Measurements from ENCODE around the gene CHRNE. TPM values are rescaled to one million over a fixed set of nuclear protein-coding genes. Genes with fewer than 3 reads are reported as not detected.

Gene CHRNE
- total RNA-seq, 1 donor from 2014 or later = 0.98 TPM

DNA sequence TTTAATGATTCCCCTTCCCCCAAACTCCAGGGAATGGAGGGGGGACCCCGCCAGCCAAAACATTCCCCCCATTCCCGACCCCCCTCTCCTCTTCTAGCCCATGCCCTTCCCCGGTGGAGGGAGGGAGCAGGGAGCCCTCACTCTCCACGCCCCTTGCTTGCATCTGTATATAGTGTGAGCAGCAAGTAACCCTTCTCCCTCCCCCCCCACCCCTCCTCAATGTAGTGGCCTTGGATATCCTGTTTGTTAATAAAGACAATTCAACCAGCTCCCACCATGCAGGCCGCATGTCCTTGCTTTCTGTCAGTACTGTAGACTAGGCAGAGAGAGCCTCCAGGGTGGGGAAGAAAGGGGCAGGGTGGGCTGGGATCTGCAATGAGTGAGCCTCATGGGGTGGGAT, 5.1 kb downstream of the CHRNE start:
- intact Hi-C loops (cut with DNase I) = no loop called here
- Histone ChIP-seq H3K27ac (no peak overlapping the region), H3K27me3 (no peaks in the 10 kb centered on the region), H3K36me3 (peaks cover 0 to 48% of the 10 kb centered on the region in 2 donors), H3K9me3 (no peaks in the 10 kb centered on the region), H3K4me3 (no peak overlapping the region), H3K4me1 (peaks cover 21% of the 10 kb centered on the region)
- TF ChIP-seq, protein P1, sequence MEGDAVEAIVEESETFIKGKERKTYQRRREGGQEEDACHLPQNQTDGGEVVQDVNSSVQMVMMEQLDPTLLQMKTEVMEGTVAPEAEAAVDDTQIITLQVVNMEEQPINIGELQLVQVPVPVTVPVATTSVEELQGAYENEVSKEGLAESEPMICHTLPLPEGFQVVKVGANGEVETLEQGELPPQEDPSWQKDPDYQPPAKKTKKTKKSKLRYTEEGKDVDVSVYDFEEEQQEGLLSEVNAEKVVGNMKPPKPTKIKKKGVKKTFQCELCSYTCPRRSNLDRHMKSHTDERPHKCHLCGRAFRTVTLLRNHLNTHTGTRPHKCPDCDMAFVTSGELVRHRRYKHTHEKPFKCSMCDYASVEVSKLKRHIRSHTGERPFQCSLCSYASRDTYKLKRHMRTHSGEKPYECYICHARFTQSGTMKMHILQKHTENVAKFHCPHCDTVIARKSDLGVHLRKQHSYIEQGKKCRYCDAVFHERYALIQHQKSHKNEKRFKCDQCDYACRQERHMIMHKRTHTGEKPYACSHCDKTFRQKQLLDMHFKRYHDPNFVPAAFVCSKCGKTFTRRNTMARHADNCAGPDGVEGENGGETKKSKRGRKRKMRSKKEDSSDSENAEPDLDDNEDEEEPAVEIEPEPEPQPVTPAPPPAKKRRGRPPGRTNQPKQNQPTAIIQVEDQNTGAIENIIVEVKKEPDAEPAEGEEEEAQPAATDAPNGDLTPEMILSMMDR (IDR thresholded peaks at IDR 0.05) = no peak
- TF ChIP-seq POLR2AphosphoS5 (IDR thresholded peaks at IDR 0.05; ENCODE audit: insufficient read depth in 1 of 2, low read depth in 1 of 2) (no peak), POLR2A (IDR thresholded peaks at IDR 0.05) (no peak)
- DNase-seq (ENCODE audit: extremely low spot score in 2 of 2) = no peak

DNA sequence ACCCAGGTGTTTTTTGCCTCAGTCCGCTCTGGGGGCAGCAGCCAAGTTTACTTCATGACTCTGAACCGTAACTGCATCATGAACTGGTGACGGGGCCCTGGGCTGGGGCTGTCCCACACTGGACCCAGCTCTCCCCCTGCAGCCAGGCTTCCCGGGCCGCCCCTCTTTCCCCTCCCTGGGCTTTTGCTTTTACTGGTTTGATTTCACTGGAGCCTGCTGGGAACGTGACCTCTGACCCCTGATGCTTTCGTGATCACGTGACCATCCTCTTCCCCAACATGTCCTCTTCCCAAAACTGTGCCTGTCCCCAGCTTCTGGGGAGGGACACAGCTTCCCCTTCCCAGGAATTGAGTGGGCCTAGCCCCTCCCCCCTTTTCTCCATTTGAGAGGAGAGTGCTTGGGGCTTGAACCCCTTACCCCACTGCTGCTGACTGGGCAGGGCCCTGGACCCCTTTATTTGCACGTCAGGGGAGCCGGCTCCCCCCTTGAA, 5.7 kb downstream of the CHRNE start:
- TF ChIP-seq, protein P1 (IDR thresholded peaks at IDR 0.05) = no peak
- no peak for TF ChIP-seq POLR2AphosphoS5 (IDR thresholded peaks at IDR 0.05; ENCODE audit: insufficient read depth in 1 of 2, low read depth in 1 of 2)
- no peak for TF ChIP-seq POLR2A (IDR thresholded peaks at IDR 0.05)
- H3K36me3 ChIP-seq = peaks cover 0 to 54% of the 10 kb centered on the region in 2 donors
- DNase-seq (ENCODE audit: extremely low spot score in 2 of 2) = no peak

DNA sequence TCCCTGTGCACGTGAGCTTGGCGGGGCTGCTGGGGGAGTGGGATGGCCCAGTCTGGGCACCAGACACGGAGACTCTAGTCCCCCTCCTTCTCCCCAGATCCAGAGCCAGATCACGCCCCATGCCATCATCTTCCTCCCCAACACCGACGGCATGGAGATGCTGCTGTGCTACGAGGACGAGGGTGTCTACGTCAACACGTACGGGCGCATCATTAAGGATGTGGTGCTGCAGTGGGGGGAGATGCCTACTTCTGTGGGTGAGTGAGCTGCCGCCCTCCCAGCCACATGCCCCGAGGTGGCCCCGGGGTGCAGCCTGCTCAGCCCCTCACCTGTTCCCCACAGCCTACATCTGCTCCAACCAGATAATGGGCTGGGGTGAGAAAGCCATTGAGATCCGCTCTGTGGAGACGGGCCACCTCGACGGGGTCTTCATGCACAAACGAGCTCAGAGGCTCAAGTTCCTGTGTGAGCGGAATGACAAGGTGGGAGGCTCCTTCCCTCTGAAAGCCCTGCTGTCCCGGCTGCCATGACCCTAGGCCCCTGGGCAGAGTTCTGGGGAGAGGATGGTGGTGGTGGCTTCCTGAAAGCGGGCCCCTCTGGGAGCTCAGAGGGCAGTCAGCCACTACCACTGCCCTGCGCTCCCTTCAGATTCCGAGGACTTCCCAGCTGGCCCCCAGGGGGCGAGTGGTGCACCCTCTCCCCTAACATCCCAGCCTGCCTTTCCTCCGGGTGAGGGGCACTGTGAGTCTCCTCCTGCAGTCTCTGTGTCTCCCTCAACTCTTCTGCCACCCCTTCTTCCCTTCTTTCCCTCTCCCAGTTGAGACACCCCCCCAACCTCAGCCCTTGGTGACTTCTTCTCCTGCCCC, 6.3 kb downstream of the CHRNE start:
- peaks cover 0 to 60% of the 10 kb centered on the region in 2 donors for H3K36me3 ChIP-seq
- no peak overlapping the region for H3K4me3 ChIP-seq
- H3K27me3 ChIP-seq = no peaks in the 10 kb centered on the region
- TF ChIP-seq POLR2A (IDR thresholded peaks at IDR 0.05) (no peak), POLR2AphosphoS5 (IDR thresholded peaks at IDR 0.05; ENCODE audit: insufficient read depth in 1 of 2, low read depth in 1 of 2) (no peak)
- TF ChIP-seq, protein P1 (IDR thresholded peaks at IDR 0.05) = no peak
- intact Hi-C loops (cut with DNase I) = no loop called here
- H3K4me1 ChIP-seq = peaks cover 20% of the 10 kb centered on the region
- H3K27ac ChIP-seq = no peak overlapping the region
- DNase-seq (ENCODE audit: extremely low spot score in 2 of 2) = no peak
- H3K9me3 ChIP-seq = no peaks in the 10 kb centered on the region

More for the DNA sequence above, 5.7 kb downstream of the CHRNE start:
- H3K9me3 ChIP-seq = no peaks in the 10 kb centered on the region
- H3K4me1 ChIP-seq = peaks cover 20% of the 10 kb centered on the region
- H3K4me3 ChIP-seq = no peak overlapping the region
- intact Hi-C loops (cut with DNase I) = no loop called here
- H3K27ac ChIP-seq = no peak overlapping the region
- no peaks in the 10 kb centered on the region for H3K27me3 ChIP-seq

DNA sequence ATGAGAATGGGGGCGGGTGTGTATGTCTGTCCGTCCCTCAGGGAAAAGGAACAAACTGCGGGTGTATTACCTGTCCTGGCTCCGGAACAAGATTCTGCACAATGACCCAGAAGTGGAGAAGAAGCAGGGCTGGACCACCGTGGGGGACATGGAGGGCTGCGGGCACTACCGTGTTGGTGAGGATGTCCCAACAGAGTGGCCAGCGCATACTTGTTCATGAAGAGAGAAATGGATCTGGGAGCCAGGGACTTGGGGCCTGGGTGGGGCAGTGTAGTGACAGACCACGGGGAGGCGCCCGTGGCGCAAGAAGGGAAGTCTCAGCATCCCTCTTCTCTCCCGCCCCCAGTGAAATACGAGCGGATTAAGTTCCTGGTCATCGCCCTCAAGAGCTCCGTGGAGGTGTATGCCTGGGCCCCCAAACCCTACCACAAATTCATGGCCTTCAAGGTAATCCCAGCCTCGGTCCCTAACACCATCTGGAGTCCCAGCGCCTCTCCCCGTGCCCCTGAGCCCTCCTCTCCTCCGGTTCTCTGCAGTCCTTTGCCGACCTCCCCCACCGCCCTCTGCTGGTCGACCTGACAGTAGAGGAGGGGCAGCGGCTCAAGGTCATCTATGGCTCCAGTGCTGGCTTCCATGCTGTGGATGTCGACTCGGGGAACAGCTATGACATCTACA, 7.1 kb downstream of the CHRNE start:
- H3K4me3 ChIP-seq = no peak overlapping the region
- intact Hi-C loops (cut with DNase I) = no loop called here
- TF ChIP-seq POLR2A (IDR thresholded peaks at IDR 0.05) (no peak), POLR2AphosphoS5 (IDR thresholded peaks at IDR 0.05; ENCODE audit: insufficient read depth in 1 of 2, low read depth in 1 of 2) (no peak)
- TF ChIP-seq, protein P1 (IDR thresholded peaks at IDR 0.05) = no peak
- DNase-seq (ENCODE audit: extremely low spot score in 2 of 2) = no peak
- no peak overlapping the region for H3K27ac ChIP-seq
- H3K9me3 ChIP-seq = no peaks in the 10 kb centered on the region
- peaks cover 0 to 68% of the 10 kb centered on the region in 2 donors for H3K36me3 ChIP-seq
- no peaks in the 10 kb centered on the region for H3K27me3 ChIP-seq
- peaks cover 20% of the 10 kb centered on the region for H3K4me1 ChIP-seq
